ENCODE measurements around the gene CDKN2D. TPM values are rescaled to one million over a fixed set of nuclear protein-coding genes. Genes with fewer than 3 reads are reported as not detected.

CDKN2D gene
- total RNA-seq, 1 experiment from 2014 or later, result 13.8 TPM

GRCh38 chr19:10603873-10604459, 35.2 kb upstream of the CDKN2D start (continued):
- no peak for TF ChIP-seq REST (IDR thresholded peaks at IDR 0.05; ENCODE audit: low read depth)
- TF ChIP-seq RAD21 (IDR thresholded peaks at IDR 0.05; ENCODE audit: low read depth), result no peak
- TF ChIP-seq MAX (IDR thresholded peaks at IDR 0.05), result no peak
- no peak for TF ChIP-seq POLR2AphosphoS5 (IDR thresholded peaks at IDR 0.05; ENCODE audit: low read depth, low read length)
- TF ChIP-seq ATF3 (IDR thresholded peaks at IDR 0.05), result no peak

GRCh38 chr19:10603084-10603872, 34.5 kb upstream of the CDKN2D start:
- peak overlapping the region in 1 of 2 experiments; percentile 62; a peak in 2 of 4 replicates for H3K4me3 ChIP-seq (replicated peaks in 1 of 2; ENCODE audit: low read depth in 1 of 2, low read length in 2 of 2)
- RAD21 ChIA-PET (ENCODE audit: low non-redundant PET in 1 of 2, low total read pairs in 2 of 2, uncharacterized antibody in 2 of 2, unreplicated experiment in 2 of 2), result no interaction called here
- no peak for ATAC-seq
- H3K36me3 ChIP-seq (ENCODE audit: control insufficient read depth in 1 of 2, insufficient read depth in 2 of 2, low read length in 2 of 2), result no peaks in the 10 kb centered on the region
- peak overlapping the region; percentile 93 for H3K4me2 ChIP-seq (ENCODE audit: low read length)
- H3K27me3 ChIP-seq (ENCODE audit: insufficient read depth, low read length), result no peaks in the 10 kb centered on the region
- no peak overlapping the region for H2AFZ ChIP-seq (ENCODE audit: low read depth, low read length, poor library complexity, severe bottlenecking)
- intact Hi-C loops (cut with micrococcal nuclease), result no loop called here
- no peak for DNase-seq (ENCODE audit: low read depth, low spot score)
- H4K20me1 ChIP-seq (ENCODE audit: insufficient read depth), result no peaks in the 10 kb centered on the region
- H3K9me2 ChIP-seq (ENCODE audit: insufficient read depth), result no peaks in the 10 kb centered on the region
- peaks cover 5 to 16% of the 10 kb centered on the region in 2 experiments; a peak in 3 of 4 replicates for H3K4me1 ChIP-seq (ENCODE audit: control insufficient read depth in 1 of 2, insufficient read depth in 2 of 2, low read length in 2 of 2)
- CTCF ChIA-PET, result no interaction called here
- TF ChIP-seq MAX (IDR thresholded peaks at IDR 0.05) (no peak), TCF7L2 (IDR thresholded peaks at IDR 0.05; ENCODE audit: borderline replicate concordance, extremely low read depth, insufficient read depth, insufficient read length) (no peak), ZBTB33 (IDR thresholded peaks at IDR 0.05; ENCODE audit: extremely low read depth, insufficient replicate concordance, low read length) (no peak), FOSL1 (IDR thresholded peaks at IDR 0.05; ENCODE audit: low read depth) (no peak), EGR1 (IDR thresholded peaks at IDR 0.05; ENCODE audit: low read depth) (no peak), ELF1 (IDR thresholded peaks at IDR 0.05; ENCODE audit: borderline replicate concordance, low read depth) (no peak)
- BruUV-seq (replicated peaks), result no TSS peak
- H3K27ac ChIP-seq (ENCODE audit: low read depth, low read length), result no peak overlapping the region
- H3K79me2 ChIP-seq (ENCODE audit: insufficient read depth, low read length), result no peaks in the 10 kb centered on the region
- no peaks in the 10 kb centered on the region for H3K9me3 ChIP-seq (ENCODE audit: control insufficient read depth in 1 of 2, insufficient read depth in 1 of 2, low read depth in 1 of 2, low read length in 2 of 2)
- no peak overlapping the region for H3K9ac ChIP-seq (ENCODE audit: low read length)
- POLR2A ChIA-PET, result interaction anchor here (1.6 kb wide), 1 partner anchor 11 kb away, joined by 3 read pairs; no protein-coding TSS in a partner anchor

Measured in HCT116 (cell line).